HG03175 (cell line): ENCODE results near the gene RABGAP1L.
A peak's percentile ranks its signal among the peaks of the same experiment; 100 is the strongest.
"Not testable (repeated sequence)": the region's sequence is repeated elsewhere in the genome, so short reads cannot be mapped to it uniquely, and the experiment has no call there.

Experiments
- ATAC-seq: cut with Tn5 transposase; IDR thresholded peaks from one replicate; pipeline ENCODE4 v1.9.1; 2021; ENCODE audit warnings: mild to moderate bottlenecking, moderate library complexity; ENCODE audit not compliant: unreplicated experiment

Gene RABGAP1L

DNA sequence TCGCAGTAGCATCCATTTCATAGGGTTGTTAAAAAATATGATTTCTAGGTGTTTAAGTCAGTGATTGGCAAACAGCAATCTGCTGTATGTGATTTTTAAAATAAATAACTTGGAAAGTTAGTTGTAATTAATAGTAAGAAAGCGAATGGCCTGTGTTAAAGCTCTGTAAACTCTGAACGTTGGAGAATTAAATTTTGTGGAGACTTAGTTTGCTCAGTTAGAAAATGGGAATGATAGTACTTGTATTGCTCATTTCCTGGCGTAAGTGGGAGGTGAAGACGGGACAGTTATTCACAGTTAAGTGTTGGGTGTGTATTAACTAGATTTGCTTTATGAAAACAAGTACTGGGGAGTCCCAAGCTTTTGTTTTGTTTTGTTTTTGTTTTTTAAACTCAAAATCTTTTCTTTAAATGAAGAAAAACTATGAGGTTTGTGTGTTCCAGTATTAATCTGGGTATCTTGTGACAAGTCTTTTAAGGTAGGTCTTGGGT lies 841.4 kb downstream of the RABGAP1L start:
- ATAC-seq: no peak

DNA sequence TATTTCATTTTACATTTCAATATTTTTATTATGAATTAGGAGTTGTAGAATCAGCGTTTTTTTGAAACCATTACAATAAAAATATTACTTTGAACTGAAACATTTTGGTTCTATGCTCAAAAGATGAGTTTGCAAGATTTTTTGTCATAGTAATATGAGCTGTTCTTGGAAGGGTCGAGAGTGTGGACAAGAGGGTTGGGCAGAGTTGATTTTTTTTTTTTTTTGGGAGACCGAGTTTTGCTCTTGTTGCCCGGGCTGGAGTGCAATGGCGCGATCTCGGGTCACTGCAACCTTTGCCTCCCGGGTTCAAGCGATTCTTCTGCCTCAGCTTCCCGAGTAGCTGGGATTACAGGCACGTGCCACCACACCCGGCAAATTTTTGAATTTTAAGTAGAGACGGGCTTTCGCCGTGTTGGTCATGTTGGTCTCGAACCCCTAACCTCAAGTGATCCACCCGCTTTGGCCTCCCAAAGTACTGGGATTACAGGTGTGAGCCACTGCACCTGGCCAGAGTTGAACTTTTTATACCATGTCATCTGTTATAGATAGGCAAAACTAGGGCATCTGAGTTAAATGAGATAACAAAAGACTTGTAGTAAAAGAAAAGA lies 843.7 kb downstream of the RABGAP1L start:
- ATAC-seq: no peak

DNA sequence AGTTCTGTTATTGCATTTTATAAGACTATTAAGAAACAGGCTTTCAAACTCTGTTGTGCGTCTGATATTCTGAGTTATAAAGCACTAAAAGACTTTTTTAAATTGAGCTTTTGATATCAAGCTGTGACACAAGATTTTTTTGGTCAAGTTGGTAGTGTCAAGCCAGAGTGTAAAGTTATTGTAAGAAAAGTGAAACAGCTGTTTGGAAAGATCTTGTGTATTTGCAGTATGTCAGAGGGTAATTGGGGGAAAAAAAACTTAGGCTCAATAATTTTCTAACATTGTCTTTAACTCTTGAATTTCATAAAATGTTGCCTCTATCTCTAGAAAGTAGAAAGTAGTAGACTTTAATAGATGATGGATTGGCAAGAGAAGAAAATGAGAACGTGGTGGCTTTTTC lies 844.2 kb downstream of the RABGAP1L start:
- ATAC-seq: no peak

DNA sequence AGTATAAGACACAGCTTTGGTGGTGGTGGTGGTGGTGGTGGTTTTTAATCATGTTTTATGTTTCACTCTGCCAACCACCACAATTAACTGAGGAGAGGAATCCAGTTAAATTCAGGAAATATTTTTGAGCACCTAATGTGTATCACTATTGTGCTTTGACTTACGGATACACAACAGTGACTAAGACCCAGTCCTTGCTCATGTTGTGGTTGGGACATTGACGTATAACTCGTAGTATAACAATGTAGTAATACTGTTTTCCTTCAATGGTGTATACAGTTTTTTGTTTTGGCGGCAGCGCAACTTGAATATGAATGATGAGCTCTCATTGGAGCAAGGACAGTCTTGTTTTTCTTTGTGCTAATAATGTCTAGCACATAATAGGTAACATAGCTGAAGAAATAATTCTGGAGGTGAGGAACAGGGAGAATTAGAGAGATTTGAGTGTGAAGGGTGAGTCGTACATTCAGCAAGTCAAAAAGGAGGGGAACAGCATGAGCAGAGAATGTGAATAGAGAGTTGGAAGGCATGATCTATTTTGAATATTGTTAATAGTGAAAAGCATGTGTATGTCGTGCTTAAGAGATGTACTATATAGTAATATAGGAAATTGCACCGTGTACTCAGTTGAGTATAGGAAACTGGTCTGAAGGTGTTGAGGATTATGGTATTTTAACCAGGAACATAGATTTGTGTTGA lies 845.9 kb downstream of the RABGAP1L start:
- no peak for ATAC-seq

DNA sequence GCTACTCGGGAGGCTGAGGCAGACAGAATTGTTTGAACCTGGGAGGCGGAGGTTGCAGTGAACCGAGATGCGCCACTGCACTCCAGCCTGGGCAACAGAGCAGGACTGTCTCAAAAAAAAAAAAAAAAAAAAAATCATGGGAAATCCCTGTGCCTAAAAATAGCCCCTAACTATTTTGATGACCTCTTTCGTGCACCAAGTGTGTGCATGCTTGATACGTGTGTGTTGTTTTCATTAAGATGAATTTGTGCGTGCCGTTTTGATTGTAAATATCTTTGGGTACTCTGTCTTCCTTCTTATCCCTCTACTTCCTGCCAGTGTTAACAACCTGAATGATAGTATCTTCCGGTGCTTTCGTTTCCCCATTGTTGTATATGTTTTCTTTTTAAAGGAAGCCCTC lies 850.2 kb downstream of the RABGAP1L start:
- no peak for ATAC-seq

DNA sequence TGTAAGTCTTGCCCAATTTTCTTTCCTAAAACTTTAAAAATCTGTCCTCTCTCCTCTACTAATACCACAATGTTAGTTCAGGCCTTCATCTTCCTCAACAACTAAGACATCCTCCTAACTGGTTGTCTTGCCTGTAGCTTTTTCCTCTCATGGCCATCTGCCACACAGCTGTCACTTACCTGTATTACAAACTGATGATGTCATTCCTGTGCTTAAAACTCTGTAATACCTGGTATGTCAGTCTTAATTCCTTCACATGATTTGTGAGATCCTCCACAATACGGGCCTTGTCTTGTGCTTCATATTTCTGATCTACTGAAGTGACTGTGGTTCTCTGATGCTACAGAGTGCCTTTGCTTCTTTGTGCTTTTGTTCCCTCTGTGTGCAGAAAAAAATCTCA lies 854.1 kb downstream of the RABGAP1L start:
- ATAC-seq: no peak

DNA sequence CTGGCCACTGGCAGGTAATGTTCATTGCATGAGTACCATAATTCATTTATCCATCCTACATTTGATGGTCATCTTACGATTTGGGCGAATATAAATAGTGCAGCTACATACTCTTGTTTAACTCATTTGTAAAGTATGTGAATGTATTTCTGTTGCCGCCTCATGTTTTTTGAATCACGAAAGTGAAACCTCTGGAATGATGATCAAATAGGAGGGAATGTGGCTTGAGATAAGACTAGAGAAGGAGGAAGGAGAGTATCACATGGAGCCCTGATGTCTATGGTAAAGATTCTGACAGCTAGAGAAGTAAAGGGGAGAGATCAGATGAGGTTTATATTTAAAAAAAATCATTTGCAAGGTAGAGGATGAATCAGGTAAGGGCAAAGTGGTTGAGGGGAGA lies 855.9 kb downstream of the RABGAP1L start:
- ATAC-seq: no peak

DNA sequence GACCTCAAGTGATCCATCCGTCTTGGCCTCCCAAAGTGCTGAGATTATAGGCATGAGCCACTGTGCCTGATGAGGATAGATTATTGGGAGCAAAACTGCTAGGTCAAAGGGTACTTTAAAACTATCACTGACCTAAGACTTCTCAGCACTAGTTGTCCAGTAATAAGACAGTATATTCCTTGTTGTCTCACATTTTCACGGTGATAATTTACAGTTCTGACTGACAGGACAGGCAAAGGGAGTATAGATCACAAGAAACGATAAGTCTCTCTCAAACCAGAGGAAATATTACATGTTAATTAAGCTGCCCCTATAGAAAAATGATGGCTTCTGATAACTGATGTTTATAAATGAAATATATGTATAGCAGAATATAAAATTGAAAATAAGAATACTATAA lies 860.2 kb downstream of the RABGAP1L start:
- ATAC-seq: no peak

DNA sequence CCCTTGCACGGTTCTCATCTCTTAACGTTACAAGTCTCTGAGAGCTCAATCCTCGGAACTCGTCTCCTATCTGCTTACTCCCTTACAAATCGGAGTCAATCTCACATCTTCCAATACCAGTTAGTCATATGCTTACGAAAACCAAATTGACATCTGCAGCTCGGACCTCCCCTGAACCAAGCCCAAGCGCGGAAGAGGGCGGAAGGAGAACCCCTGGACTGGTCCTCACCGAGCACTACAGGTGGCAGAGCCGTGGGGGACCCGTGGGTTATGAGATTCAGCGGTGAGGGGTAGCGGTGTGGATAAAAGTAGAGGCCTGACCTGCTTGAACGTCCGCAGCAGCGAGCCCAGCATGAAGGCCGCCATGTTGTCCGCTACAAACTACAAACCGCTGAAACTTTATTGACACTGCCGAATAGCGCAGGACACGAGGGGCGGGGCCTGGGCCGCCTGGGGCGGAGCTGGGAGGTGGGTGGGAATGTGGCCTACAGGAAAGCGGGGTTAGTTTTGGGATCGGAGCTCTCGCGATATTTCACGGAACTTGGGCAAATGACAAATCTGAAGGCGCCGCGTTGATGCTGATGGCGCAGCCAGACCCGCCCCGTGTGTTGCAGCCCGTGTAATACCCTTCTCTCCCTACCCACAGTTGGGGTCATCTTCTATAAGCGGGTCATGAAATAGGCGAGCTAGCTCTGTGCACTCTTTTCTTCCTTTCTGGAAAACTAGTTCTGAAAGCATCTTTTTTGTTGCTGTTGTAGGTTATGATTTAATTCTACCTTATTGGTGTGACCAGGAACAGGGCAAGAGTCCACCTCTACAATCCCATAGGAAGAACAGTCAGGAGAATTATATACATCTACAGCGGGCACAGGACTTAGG lies 864.0 kb downstream of the RABGAP1L start, which contains the start of gene MRPS14:
TSS of gene MRPS14 (minus strand) at position 383 of the 879 bp plus-strand sequence. CDS start at position 366, 17 bp downstream.
- peak; percentile 94 for ATAC-seq

DNA sequence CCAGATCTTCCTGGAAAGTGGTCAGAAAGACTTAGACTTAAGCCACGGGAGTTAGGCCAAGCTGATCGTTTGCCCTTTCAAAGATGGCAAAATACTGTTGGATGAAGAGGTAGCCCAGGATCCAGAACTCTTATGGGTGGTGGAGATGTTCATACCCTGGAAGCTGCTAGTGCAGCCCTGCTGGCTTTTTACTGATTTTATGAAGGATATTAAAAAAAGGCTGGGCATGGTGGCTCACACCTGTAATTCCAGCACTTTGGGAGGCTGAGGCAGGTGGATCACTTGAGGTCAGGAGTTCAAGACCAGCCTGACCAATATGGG lies 864.6 kb downstream of the RABGAP1L start:
- ATAC-seq: not testable (repeated sequence)

DNA sequence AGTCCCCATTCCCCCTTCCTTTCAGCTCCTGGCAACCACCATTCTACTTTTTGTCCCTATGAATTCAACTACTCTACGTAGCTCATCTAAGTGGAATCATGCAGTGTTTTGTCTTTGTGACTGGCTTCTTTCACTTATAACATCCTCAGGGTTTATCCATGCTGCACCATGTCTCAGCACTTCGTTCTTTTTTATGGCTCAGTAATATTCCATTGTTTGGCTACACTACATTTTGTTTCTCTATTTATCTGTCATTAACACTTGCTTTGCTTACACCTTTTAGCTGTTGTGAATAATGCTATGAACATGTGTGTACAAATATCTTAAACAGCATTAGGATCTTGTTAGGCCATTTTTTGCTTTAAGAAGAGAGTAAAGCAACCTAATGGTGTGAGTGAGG lies 865.5 kb downstream of the RABGAP1L start:
- ATAC-seq: no peak

DNA sequence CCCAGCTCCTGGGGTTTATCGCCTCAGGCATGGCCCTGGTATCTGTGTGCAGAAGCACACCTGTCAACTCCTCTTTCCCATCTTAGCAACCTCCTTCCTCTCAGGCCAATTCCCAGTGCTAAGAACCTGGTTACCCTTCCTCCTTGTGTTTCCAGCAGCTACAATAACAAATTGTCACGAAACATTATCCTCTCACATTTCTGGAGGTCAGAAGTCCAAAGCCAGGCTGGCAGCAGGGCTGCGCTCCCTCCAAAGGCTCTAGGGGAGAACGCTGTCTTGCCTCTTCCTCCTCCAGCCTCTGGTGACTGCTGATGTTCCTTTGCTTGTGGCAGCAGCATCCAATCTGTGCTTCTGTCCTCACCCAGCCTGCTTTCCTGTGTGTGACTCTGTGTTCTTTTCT lies 874.6 kb downstream of the RABGAP1L start:
- no peak for ATAC-seq

DNA sequence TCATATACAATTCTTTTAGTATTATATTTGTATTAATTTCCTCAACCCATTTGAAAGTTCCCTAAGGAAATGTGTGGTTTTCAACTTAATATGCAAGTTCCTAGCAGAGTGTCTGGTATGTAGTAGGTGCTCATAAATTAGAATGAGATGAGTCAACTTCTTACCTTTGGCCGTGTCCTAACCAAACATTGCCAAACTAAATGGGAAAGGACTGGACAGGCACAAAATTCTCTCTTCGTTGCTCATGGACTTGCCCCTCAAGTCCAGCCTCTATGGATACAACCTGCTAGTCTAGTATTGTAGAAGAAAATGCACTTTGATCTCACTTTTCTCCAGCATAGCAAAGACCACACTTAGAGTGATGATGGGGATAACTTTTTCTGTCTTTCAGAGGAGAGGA lies 875.5 kb downstream of the RABGAP1L start:
- ATAC-seq: no peak

DNA sequence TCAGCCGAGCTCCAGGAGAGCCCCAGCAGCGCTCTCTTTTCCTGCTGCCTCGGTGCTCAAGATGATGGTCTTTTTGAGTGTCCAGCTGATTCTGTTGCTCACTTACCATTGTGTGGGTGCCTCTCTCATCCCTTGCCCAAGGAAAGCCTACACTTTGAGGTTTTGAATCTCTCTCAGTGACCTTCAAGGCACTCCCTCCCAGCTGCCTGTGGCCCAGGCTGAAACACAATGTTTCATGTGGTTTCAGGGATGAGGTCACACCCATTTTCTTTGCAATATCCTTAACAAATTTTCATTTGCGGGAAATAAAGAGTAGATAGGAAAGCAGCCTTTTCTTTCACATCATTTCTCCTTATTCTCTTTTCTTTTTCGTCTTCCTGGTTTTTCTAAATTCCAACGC lies 876.5 kb downstream of the RABGAP1L start:
- ATAC-seq: no peak

DNA sequence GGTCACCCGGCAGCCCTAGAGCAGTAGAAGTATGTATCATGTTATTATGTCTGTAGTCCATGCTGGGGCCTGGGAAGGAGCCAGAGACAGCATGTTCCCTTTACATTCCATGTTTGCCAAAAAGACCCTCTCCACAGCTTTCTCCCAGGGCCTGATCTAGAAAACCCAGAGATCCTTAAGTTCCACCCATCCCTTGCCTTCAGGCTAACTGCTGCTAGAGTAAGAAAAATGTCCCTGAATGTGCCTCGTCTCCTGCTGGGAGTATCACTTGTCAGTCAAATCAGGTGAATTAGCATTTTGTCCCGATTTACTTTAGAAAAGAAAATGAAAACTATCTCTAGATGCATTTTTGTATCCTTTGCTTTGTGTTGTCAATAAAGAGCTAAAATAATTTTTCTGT lies 877.2 kb downstream of the RABGAP1L start:
- no peak for ATAC-seq

DNA sequence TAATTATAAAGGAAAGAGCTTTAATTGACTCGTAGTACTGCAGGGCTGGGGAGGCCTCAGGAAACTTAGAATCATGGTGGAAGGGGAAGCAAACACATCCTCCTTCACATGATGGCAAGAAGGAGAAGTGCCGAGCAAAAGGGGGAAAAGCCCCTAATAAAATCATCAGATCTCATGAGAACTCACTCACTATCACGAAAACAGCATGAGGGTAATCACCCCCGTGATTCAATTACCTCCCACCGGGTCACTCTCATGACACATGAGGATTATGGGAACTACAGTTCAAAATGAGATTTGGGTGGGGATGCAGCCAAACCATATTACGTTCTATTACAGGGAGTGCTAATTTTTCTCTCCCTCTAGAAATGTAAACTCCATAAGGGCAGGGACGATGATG lies 878.1 kb downstream of the RABGAP1L start:
- ATAC-seq: no peak

DNA sequence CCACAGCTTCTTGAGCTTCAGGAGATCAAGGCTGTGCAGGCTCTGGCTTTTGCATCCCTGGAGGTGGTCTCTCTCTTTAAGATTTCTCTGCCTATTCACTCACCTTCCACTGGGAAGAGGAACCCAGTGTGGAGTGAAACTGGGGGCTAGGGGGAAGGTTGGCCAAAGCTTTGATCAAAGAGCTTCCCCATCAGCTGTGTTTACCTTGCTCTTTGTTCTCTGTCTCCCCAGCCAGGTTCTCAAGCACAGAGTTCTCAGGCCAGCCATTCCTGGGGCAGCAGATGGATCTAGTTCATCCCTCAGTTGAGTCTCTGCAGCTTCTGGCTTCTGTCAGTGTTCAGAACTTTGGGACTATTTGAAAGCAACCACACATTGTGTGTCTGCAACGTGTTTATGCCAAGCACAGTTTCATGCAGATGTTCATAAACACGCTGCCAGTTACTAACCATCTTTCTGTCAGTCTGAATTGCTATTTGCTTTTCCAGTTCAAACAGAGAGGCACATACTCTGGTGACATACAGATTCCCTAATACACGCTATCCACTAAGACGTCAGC lies 881.1 kb downstream of the RABGAP1L start:
- no peak for ATAC-seq

DNA sequence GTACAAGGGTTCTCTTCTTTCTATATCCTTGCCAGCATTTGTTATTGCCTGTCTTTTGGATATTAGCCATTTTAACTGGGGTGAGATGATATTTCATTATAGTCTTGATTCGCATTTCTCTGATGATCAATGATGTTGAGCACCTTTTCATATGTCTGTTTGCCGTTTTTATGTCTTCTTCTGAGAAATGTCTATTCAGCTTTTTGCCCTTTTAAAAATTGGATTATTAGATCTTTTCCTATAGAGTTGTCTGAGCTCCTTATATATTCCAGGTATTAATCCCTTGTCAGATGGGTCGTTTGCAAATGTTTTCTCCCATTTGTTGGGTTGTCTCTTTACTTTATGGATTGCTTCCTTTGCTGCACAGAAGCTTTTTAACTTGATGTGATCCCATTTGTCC lies 883.3 kb downstream of the RABGAP1L start:
- no peak for ATAC-seq

DNA sequence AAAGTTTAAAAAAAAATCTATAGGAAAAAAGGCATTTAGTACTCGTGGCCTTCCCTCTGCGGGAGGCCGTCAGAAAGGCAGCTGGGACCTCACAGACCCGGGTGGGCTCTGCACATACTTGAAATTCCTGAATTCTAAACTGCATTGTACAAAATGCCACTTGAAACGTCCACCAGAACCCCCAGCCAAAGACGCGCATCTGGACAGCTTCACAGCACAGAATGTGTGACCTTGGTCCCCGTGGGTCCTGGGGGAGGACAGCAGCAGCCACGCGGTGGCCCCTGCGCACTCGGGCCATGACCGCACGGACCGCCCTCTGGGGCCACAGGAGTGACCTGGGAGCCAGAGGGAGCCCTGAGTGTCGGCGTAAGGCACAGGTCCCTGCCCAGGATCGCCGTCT lies 884.5 kb downstream of the RABGAP1L start:
- ATAC-seq: no peak

DNA sequence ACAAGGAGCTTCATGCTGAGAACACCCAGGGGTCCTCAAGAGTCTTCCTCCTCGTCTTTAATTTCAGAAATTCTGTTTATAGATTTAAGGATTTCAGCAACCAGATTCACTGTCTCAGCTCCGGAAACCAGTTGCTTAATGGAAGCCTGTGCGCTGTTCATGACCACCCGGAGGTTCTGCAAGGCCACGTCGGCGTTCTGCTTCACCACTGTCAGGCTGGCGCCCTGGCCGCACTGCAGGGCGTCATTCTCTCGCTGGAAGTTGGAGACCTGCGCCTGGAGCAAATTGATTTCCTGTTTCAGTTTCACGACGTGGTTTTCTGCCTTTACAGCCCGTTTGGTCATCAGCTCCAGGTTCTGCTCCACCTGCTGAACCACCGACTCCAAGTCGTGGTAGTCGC lies 885.3 kb downstream of the RABGAP1L start:
- ATAC-seq: not testable (repeated sequence)
